HG03139 (cell line): Measurements from ENCODE around the gene KRT6A.

Source experiments
- ATAC-seq: cut with Tn5 transposase; IDR thresholded peaks from one replicate; pipeline ENCODE4 v1.9.1; 2021; ENCODE audit not compliant: unreplicated experiment

Gene KRT6A

GRCh38 chr12:52493172-52493571 lies at the start of gene KRT6A:
KRT6A (minus strand) TSS chr12:52493257; CDS start chr12:52493188, 69 bp downstream.
- ATAC-seq, result no peak

GRCh38 chr12:52542157-52542556 lies 49.1 kb upstream of the KRT6A start:
- no peak for ATAC-seq

GRCh38 chr12:52541709-52542108 lies 48.7 kb upstream of the KRT6A start:
- ATAC-seq, result no peak

DNA sequence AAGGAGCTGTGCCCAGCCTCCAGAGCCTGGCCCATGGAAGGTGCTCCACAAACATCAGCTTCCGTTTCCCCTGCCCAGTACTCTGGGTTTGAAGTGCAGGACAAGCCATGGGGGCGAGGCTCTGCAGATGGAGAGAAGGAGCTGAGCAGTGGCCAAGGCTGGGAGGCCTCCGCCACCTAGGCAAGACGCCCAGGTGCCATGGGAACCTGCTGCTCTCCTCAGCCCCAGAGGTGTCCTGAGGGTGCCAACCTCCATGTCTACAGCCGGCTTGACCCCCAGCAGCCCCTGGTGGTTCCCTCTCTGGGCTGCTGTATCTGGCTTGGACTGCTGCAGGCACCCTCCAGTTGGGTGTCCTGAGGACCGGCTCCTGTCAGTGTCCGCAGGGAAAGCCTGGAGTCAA lies 47.5 kb upstream of the KRT6A start:
- ATAC-seq, result no peak

- no peak for ATAC-seq
Measured at GRCh38 chr12:52539821-52540173, 46.7 kb upstream of the KRT6A start.

- ATAC-seq, result no peak
Measured at GRCh38 chr12:52539083-52539820, 46.2 kb upstream of the KRT6A start.

DNA sequence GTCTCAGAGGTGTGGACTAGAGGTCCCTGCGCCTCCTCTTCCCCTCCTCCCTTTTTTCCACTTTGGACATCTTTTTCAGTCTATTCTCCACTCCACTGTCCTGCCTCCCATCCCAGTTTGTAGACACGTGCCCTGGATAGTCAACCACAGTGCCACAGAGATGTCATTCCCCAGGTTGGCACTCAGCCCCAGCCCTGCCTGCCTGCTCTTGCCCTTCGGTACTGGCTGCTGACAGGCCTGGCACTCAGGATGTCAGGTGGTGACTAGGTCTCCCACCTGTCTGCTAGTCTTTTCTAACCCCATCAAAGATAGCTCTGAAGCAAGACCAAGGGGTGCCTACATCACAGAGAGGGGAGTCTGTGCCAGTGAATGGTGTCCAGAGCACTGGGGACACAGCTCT lies 44.0 kb upstream of the KRT6A start:
- ATAC-seq, result no peak

DNA sequence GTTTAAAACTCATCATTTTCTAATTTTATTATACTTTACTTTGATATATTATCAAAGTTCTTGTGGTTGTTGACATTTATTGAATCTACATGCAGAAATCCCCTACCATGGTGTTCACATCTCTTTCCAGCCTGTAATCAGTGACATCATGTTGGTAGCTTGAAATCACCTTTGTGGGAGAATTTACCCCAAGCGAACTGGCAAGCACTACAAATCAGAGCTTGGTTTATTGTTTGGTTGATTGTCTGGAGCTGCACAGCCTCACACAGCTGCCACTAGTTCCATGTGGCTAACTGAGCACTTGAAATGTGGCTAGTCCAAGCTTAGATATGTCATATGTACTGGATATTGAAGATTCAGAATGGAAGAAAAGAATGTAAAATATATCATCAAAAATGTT lies 42.5 kb upstream of the KRT6A start:
- ATAC-seq, result no peak

- no peak for ATAC-seq
Measured at GRCh38 chr12:52534482-52534881, 41.4 kb upstream of the KRT6A start.

GRCh38 chr12:52533686-52534470 lies 40.8 kb upstream of the KRT6A start:
- ATAC-seq, result no peak

DNA sequence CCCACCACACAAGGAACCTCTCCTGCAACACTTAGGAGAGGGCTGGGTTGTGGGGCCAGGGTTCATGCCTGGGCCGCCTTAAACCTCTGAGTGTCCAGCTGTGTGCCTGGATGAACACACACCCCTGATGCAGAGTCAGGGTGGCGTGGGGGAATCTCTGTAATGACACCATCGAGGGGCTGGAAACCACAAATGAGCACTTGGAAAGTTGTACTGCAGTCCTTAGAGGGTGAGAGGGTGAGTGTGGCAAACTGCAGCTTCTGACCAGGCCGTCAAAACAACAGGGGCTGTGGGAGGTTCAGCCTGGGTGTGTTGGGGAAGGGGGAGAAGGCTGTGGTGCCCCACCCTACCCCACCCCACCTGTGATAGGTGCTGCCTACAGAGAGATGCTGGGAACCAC lies 39.6 kb upstream of the KRT6A start:
- ATAC-seq, result no peak

- ATAC-seq, result no peak
Measured at GRCh38 chr12:52531566-52532300, 38.7 kb upstream of the KRT6A start.

DNA sequence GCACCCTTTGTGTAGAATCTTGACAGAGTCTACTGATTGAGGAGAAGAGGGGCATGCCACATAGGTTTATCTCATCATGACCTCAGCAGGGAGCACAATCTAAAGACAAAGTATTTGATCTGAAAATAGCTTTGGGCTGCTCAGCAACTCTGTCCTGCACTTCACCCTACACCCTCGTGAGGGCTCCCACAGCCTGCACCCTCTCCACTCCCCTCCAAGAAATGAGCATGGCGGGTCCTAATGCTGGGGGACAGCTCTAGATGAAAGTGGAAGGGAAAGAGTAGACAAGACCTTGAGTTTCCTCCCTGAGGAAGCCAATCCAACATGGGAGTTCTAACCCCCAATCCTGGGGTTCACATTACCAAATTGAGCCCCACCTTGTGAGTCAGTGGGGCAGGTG lies 37.8 kb upstream of the KRT6A start:
- ATAC-seq, result no peak

DNA sequence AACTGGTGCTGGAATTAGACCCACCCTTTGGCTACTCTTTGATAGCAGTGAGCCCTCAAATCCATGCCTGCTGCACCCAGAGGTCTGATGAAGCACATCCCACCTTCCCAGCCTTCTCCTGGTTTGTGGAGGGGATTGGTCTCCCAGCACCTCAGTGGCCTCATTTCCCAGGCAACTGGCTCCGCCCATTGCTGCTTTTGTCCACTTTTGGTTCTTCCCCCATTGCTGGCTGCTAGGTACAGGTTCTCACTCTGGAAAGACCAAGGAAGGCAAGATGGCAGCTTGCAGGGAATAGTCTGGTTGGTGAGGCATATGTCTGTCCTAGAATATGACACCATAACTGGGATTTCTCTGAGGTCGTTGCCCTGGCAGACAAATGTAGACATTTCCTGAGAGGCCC lies 37.3 kb upstream of the KRT6A start:
- no peak for ATAC-seq

- ATAC-seq, result no peak
Measured at GRCh38 chr12:52529846-52530245, 36.8 kb upstream of the KRT6A start.

- no peak for ATAC-seq
Measured at GRCh38 chr12:52529417-52529816, 36.4 kb upstream of the KRT6A start.

- ATAC-seq, result no peak
Measured at GRCh38 chr12:52528641-52529143, 35.6 kb upstream of the KRT6A start.

DNA sequence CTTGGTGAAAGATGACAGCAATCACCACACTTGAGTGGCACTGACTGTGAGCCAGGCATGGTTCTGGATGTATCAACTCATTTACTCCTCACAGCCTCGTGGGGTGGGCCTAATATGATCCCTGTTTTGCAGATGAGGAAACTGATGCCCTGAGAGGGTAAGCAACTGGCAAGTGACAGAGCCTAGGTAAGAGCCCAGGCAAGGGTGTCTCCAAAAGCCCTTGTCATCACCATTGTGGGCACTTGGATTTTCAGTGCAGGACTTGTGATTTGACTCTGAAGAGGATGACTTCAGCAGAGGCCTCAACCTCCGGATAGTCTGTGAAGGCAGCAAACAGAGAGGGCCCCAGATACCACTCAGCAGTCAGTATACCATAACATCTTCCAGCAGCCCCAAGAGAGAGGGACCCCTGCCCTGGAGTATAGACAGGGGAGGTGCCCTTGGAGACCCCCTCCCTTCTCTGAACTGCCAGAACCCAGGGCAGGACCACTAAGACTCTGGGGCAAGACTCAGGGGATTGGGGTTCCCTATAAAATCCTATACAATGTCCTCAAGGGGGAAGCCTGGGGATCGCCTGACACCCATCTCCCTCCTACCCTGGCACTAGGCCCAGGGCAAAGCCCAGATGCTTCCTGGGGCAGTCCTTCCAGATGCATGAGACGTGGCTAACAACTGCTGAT lies 34.2 kb upstream of the KRT6A start:
- no peak for ATAC-seq

DNA sequence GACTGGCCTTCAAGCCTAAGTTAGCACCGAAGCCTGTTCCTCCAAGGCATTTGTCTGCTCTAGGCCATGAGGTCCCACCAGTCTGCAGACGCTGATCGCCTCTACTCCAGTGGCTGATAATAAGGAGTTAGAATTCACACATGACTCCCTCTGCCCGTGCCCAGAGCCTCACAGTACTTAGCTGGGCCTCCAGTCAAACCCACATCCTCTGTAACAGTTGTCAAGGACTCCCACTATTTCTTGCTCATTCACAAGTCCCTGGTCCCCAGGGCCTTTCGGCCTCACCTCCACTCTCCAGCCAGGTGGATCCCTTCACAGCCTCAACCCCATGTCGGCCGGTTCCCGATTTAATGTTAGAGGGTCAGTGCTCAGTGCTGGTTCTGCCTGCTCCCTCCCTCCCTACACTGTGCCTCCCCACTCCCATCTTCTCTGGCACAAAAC lies 33.5 kb upstream of the KRT6A start:
- no peak for ATAC-seq

GRCh38 chr12:52525661-52526499 lies 32.8 kb upstream of the KRT6A start:
- ATAC-seq, result no peak
